GM23338 (cell line): ENCODE measurements around the gene SLC9A9.

ENCODE experiments used
- CREB1 ChIP-seq: fragments of 250-450 bp; sonication (Bioruptor Pico); IDR thresholded peaks from 2 replicates; pipeline ENCODE4 v1.5.0; 2020; ENCODE audit warnings: low read depth, mild to moderate bottlenecking, moderate library complexity
- EZH2 ChIP-seq: fragments of 200-600 bp; sonication (generic); IDR thresholded peaks from one replicate; pipeline ENCODE4 v1.8.0; 2017; ENCODE audit warnings: antibody characterized with exemption, mild to moderate bottlenecking, low read depth; ENCODE audit not compliant: unreplicated experiment
- EZH2phosphoT487 ChIP-seq: fragments of 200-600 bp; sonication (generic); IDR thresholded peaks from one replicate; pipeline ENCODE4 v1.8.1; 2018; ENCODE audit warnings: antibody characterized with exemption; ENCODE audit not compliant: unreplicated experiment
- JUNB ChIP-seq: IDR thresholded peaks from one replicate; pipeline ENCODE4 v1.6.1; 2016; ENCODE audit warnings: antibody characterized with exemption; ENCODE audit not compliant: unreplicated experiment
- NANOG ChIP-seq: IDR thresholded peaks from 2 replicates; pipeline ENCODE4 v1.6.1; 2016; ENCODE audit warnings: antibody characterized with exemption, borderline replicate concordance
- POLR2AphosphoS5 ChIP-seq: IDR thresholded peaks from 2 replicates; pipeline ENCODE4 v1.6.1; 2016; ENCODE audit warnings: antibody characterized with exemption, low read depth
- STAT1 ChIP-seq: IDR thresholded peaks from one replicate; pipeline ENCODE4 v1.6.1; 2016; ENCODE audit warnings: antibody characterized with exemption; ENCODE audit not compliant: unreplicated experiment
- ZNF114 ChIP-seq: fragments of 250-450 bp; sonication (Bioruptor Pico); IDR thresholded peaks from 2 replicates; pipeline ENCODE4 v1.5.0; 2020; ENCODE audit warnings: mild to moderate bottlenecking, moderate library complexity
- ZNF331 ChIP-seq: fragments of 250-450 bp; sonication (Bioruptor Pico); IDR thresholded peaks from 2 replicates; pipeline ENCODE4 v1.5.0; 2020; ENCODE audit warnings: low read depth, mild to moderate bottlenecking, moderate library complexity
- TF ChIP-seq, protein P1 (sequence below), 2 experiments: fragments of 200-600 bp in 1 of 2; sonication (generic) in 1 of 2; conservative IDR thresholded peaks; 2 replicates each; pipeline versions ENCODE4 v1.5.1 to v1.6.1; 2016 to 2017; ENCODE audit warnings: antibody characterized with exemption in 2 of 2, low read depth in 2 of 2, mild to moderate bottlenecking in 2 of 2, moderate library complexity in 1 of 2
- TF ChIP-seq, protein P2 (sequence below): IDR thresholded peaks from one replicate; pipeline ENCODE4 v1.6.1; 2018; ENCODE audit warnings: antibody characterized with exemption; ENCODE audit not compliant: unreplicated experiment
- TF ChIP-seq, protein P3 (sequence below): fragments of 250-450 bp; sonication (Bioruptor Pico); IDR thresholded peaks from 2 replicates; pipeline ENCODE4 v1.5.0; 2020; ENCODE audit warnings: mild to moderate bottlenecking, moderate library complexity
- TF ChIP-seq, protein P4 (sequence below): IDR thresholded peaks from 2 replicates; pipeline ENCODE4 v1.6.1; 2016; ENCODE audit warnings: antibody characterized with exemption

DNA sequence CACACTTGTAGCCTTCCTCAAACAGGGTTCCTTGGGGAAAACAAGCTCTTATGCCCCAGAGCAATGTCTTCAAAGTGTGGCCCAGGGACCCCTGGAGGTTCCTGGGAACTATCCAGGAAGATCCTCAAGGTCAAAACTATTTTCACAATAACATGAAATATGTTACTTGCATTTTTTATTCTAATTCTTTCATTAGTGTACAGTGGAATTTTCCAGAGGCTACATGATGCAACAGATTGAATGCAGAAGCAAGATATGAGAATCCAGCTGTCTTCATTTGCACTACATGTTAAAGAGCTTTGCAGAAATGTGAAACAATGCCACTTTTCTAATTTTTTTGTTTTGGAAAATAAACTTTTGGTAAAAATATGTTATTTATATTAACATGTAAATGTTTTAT is 190.9 kb downstream of the SLC9A9 start:
- TF ChIP-seq CREB1 (no peak), EZH2phosphoT487 (no peak), JUNB (no peak), POLR2AphosphoS5 (no peak), EZH2 (no peak), ZNF114 (CRISPR knock-in tag) (no peak), ZNF331 (no peak), STAT1 (no peak), NANOG (no peak)
- TF ChIP-seq, protein P1, sequence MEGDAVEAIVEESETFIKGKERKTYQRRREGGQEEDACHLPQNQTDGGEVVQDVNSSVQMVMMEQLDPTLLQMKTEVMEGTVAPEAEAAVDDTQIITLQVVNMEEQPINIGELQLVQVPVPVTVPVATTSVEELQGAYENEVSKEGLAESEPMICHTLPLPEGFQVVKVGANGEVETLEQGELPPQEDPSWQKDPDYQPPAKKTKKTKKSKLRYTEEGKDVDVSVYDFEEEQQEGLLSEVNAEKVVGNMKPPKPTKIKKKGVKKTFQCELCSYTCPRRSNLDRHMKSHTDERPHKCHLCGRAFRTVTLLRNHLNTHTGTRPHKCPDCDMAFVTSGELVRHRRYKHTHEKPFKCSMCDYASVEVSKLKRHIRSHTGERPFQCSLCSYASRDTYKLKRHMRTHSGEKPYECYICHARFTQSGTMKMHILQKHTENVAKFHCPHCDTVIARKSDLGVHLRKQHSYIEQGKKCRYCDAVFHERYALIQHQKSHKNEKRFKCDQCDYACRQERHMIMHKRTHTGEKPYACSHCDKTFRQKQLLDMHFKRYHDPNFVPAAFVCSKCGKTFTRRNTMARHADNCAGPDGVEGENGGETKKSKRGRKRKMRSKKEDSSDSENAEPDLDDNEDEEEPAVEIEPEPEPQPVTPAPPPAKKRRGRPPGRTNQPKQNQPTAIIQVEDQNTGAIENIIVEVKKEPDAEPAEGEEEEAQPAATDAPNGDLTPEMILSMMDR (conservative IDR thresholded peaks at IDR 0.05; ENCODE audit: low read depth in 2 of 2) = no peak
- TF ChIP-seq, protein P2, sequence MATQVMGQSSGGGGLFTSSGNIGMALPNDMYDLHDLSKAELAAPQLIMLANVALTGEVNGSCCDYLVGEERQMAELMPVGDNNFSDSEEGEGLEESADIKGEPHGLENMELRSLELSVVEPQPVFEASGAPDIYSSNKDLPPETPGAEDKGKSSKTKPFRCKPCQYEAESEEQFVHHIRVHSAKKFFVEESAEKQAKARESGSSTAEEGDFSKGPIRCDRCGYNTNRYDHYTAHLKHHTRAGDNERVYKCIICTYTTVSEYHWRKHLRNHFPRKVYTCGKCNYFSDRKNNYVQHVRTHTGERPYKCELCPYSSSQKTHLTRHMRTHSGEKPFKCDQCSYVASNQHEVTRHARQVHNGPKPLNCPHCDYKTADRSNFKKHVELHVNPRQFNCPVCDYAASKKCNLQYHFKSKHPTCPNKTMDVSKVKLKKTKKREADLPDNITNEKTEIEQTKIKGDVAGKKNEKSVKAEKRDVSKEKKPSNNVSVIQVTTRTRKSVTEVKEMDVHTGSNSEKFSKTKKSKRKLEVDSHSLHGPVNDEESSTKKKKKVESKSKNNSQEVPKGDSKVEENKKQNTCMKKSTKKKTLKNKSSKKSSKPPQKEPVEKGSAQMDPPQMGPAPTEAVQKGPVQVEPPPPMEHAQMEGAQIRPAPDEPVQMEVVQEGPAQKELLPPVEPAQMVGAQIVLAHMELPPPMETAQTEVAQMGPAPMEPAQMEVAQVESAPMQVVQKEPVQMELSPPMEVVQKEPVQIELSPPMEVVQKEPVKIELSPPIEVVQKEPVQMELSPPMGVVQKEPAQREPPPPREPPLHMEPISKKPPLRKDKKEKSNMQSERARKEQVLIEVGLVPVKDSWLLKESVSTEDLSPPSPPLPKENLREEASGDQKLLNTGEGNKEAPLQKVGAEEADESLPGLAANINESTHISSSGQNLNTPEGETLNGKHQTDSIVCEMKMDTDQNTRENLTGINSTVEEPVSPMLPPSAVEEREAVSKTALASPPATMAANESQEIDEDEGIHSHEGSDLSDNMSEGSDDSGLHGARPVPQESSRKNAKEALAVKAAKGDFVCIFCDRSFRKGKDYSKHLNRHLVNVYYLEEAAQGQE = no peak
- TF ChIP-seq, protein P3, sequence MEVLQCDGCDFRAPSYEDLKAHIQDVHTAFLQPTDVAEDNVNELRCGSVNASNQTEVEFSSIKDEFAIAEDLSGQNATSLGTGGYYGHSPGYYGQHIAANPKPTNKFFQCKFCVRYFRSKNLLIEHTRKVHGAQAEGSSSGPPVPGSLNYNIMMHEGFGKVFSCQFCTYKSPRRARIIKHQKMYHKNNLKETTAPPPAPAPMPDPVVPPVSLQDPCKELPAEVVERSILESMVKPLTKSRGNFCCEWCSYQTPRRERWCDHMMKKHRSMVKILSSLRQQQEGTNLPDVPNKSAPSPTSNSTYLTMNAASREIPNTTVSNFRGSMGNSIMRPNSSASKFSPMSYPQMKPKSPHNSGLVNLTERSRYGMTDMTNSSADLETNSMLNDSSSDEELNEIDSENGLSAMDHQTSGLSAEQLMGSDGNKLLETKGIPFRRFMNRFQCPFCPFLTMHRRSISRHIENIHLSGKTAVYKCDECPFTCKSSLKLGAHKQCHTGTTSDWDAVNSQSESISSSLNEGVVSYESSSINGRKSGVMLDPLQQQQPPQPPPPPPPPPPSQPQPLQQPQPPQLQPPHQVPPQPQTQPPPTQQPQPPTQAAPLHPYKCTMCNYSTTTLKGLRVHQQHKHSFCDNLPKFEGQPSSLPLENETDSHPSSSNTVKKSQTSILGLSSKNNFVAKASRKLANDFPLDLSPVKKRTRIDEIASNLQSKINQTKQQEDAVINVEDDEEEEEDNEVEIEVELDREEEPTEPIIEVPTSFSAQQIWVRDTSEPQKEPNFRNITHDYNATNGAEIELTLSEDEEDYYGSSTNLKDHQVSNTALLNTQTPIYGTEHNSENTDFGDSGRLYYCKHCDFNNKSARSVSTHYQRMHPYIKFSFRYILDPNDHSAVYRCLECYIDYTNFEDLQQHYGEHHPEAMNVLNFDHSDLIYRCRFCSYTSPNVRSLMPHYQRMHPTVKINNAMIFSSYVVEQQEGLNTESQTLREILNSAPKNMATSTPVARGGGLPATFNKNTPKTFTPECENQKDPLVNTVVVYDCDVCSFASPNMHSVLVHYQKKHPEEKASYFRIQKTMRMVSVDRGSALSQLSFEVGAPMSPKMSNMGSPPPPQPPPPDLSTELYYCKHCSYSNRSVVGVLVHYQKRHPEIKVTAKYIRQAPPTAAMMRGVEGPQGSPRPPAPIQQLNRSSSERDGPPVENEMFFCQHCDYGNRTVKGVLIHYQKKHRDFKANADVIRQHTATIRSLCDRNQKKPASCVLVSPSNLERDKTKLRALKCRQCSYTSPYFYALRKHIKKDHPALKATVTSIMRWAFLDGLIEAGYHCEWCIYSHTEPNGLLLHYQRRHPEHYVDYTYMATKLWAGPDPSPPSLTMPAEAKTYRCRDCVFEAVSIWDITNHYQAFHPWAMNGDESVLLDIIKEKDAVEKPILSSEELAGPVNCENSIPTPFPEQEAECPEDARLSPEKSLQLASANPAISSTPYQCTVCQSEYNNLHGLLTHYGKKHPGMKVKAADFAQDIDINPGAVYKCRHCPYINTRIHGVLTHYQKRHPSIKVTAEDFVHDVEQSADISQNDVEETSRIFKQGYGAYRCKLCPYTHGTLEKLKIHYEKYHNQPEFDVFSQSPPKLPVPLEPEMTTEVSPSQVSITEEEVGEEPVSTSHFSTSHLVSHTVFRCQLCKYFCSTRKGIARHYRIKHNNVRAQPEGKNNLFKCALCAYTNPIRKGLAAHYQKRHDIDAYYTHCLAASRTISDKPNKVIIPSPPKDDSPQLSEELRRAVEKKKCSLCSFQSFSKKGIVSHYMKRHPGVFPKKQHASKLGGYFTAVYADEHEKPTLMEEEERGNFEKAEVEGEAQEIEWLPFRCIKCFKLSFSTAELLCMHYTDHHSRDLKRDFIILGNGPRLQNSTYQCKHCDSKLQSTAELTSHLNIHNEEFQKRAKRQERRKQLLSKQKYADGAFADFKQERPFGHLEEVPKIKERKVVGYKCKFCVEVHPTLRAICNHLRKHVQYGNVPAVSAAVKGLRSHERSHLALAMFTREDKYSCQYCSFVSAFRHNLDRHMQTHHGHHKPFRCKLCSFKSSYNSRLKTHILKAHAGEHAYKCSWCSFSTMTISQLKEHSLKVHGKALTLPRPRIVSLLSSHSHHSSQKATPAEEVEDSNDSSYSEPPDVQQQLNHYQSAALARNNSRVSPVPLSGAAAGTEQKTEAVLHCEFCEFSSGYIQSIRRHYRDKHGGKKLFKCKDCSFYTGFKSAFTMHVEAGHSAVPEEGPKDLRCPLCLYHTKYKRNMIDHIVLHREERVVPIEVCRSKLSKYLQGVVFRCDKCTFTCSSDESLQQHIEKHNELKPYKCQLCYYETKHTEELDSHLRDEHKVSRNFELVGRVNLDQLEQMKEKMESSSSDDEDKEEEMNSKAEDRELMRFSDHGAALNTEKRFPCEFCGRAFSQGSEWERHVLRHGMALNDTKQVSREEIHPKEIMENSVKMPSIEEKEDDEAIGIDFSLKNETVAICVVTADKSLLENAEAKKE (CRISPR knock-in tag) = no peak
- TF ChIP-seq, protein P4, sequence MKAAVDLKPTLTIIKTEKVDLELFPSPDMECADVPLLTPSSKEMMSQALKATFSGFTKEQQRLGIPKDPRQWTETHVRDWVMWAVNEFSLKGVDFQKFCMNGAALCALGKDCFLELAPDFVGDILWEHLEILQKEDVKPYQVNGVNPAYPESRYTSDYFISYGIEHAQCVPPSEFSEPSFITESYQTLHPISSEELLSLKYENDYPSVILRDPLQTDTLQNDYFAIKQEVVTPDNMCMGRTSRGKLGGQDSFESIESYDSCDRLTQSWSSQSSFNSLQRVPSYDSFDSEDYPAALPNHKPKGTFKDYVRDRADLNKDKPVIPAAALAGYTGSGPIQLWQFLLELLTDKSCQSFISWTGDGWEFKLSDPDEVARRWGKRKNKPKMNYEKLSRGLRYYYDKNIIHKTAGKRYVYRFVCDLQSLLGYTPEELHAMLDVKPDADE = no peak
